ENCODE measurements around the gene RPL10. TPM values are rescaled to one million over a fixed set of nuclear protein-coding genes. Genes with fewer than 3 reads are reported as not detected.

The RPL10 gene
- total and polyA plus RNA-seq, 2 experiments from 2014 or later = 1,000 to 2,299 TPM

DNA sequence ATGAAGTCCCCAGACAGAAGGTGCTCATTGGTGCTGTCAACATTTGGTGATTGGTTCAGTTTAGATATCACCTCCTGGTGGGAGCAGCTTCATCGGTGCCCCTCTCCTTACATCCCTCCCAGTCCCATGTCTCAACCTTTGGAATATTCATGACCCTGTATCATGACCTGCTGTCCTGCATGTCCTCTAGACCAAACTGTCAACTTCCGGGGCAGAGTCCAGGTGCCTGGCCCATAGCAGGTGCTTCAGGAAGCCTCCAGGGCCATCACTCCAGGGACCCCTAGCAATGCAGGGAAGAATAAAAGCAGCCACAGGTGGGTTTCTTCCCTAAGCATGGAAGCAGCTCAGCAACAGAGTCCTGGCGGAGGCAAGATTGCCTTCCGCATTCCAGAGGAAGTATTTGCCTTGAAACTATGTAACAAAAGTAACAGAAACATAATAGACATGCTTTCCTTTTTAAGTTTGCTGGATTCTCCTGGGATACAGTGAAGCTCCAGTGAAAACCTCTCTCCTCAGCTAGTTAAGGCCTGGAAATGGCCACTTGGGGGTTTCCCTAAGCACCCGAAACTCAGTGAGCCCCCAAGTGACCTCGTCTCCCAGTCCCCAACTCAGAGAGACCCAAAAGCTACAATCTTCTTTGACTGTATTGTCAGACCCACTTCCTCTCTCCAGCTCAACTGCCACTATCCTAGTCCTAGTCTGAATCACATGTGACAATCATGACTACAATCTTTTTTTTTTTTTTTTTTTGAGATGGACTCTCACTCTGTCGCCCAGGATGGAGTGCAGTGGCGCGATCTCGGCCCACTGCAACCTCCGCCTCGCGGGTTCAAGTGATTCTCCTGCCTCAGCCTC is 29.0 kb downstream of the RPL10 start:
- H3K4me3 ChIP-seq = no peak overlapping the region
- no peaks in the 10 kb centered on the region for H3K36me3 ChIP-seq
- no peak overlapping the region for H3K27ac ChIP-seq
- no peaks in the 10 kb centered on the region for H3K9me3 ChIP-seq (ENCODE audit: low read depth)
- no peaks in the 10 kb centered on the region for H3K4me1 ChIP-seq (ENCODE audit: low read depth)
- TF ChIP-seq, protein P1, sequence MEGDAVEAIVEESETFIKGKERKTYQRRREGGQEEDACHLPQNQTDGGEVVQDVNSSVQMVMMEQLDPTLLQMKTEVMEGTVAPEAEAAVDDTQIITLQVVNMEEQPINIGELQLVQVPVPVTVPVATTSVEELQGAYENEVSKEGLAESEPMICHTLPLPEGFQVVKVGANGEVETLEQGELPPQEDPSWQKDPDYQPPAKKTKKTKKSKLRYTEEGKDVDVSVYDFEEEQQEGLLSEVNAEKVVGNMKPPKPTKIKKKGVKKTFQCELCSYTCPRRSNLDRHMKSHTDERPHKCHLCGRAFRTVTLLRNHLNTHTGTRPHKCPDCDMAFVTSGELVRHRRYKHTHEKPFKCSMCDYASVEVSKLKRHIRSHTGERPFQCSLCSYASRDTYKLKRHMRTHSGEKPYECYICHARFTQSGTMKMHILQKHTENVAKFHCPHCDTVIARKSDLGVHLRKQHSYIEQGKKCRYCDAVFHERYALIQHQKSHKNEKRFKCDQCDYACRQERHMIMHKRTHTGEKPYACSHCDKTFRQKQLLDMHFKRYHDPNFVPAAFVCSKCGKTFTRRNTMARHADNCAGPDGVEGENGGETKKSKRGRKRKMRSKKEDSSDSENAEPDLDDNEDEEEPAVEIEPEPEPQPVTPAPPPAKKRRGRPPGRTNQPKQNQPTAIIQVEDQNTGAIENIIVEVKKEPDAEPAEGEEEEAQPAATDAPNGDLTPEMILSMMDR (IDR thresholded peaks at IDR 0.05; ENCODE audit: low read depth, low read length) = no peak
- no peaks in the 10 kb centered on the region for H3K27me3 ChIP-seq
- no peak for DNase-seq (ENCODE audit: low read depth in 1 of 2, low spot score in 1 of 2)

DNA sequence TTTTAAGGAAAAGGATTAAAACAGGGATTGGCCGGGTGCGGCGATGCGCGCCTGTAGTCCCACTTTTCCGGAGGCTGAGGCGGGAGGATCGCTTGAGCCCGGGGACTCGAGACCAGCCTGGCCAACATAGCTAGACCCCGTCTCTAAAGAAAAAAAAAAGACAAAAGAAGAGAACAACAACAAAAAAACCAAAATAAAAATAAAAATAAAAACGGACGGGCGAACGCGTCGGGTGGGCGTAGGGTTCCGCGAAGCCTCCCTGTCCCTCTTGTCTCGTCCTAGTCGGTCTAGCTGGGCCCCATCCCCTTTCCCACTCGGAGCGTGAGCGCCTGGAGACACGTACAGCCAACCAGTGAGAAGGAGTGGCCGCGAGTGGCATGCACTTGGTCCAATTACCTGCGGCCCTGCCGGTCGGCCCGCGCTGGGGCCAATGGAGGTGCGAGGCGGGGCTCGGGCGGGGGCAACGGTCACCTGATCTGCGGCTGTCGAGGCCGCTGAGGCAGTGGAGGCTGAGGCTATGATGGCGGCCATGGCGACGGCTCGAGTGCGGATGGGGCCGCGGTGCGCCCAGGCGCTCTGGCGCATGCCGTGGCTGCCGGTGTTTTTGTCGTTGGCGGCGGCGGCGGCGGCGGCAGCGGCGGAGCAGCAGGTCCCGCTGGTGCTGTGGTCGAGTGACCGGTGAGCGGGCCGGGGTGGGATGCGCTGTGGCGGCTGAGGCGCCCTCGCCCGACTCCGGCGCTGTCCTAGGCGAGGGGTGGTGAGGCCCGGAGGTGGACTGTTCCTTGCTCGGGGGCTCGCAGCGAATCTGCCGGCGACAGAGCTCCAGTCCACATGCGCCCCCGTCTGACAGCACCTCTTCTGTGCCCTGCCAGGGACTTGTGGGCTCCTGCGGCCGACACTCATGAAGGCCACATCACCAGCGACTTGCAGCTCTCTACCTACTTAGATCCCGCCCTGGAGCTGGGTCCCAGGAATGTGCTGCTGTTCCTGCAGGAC is 30.3 kb downstream of the RPL10 start, which contains the start of gene ATP6AP1:
TSS of gene ATP6AP1 (plus strand) at position 502 of the 996 bp plus-strand sequence. CDS start at position 518, 16 bp downstream.
- DNase-seq (ENCODE audit: low read depth in 1 of 2, low spot score in 1 of 2) = peak; percentile 91 to 96
- TF ChIP-seq, protein P1 (IDR thresholded peaks at IDR 0.05; ENCODE audit: low read depth, low read length) = no peak

DNA sequence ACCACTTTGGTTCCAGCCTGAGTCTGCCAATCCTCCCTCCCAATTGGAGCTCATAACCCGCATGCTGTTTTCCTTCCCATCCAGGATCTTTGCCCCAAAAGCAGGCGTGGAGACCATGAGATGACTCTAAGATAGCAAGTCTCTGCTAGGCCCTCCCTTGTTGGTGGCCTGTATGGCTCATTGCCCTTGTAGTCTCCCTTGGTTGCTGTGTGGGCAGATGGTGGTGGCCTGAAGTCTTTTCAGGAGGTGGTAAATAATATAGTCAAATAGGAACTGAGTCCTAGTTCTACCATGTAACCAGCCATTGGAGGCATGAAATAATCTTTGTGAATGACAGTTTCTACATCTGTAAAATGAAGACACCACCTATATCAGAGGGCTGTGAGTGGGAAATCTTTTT is 31.5 kb downstream of the RPL10 start:
- no peak for DNase-seq (ENCODE audit: low read depth in 1 of 2, low spot score in 1 of 2)
- Histone ChIP-seq H3K4me3 (peak overlapping the region; percentile 66), H3K27me3 (no peaks in the 10 kb centered on the region), H3K9me3 (ENCODE audit: low read depth) (no peaks in the 10 kb centered on the region), H3K36me3 (no peaks in the 10 kb centered on the region), H3K27ac (no peak overlapping the region), H3K4me1 (ENCODE audit: low read depth) (no peaks in the 10 kb centered on the region)
- TF ChIP-seq, protein P1 (IDR thresholded peaks at IDR 0.05; ENCODE audit: low read depth, low read length) = no peak

More for the DNA sequence above, 30.3 kb downstream of the RPL10 start, which contains the start of gene ATP6AP1:
- Histone ChIP-seq H3K36me3 (no peaks in the 10 kb centered on the region), H3K4me1 (ENCODE audit: low read depth) (no peaks in the 10 kb centered on the region), H3K9me3 (ENCODE audit: low read depth) (no peaks in the 10 kb centered on the region), H3K4me3 (peak within 1 kb of the TSS; percentile 66), H3K27ac (peak within 1 kb of the TSS; percentile 66), H3K27me3 (no peaks in the 10 kb centered on the region)

DNA sequence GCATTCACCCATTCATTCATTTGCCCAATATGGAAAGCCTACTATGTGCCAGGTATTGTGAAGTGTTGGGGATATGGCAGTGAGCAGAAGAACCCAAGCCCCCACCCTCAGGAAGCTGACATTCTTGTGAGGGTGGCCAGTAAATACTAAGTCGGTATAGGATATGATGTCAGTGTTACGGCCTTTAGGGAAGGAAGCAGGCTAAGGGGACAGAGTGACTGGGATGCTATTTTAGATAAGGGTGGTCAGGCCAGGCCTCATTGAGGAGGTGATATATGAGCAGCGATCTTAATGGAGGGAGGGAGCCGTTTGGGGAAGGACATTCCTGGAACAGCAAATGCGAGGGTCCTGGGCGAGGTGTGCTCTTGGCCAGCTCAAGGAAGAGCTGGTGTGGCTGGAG is 32.3 kb downstream of the RPL10 start:
- H3K36me3 ChIP-seq = no peaks in the 10 kb centered on the region

DNA sequence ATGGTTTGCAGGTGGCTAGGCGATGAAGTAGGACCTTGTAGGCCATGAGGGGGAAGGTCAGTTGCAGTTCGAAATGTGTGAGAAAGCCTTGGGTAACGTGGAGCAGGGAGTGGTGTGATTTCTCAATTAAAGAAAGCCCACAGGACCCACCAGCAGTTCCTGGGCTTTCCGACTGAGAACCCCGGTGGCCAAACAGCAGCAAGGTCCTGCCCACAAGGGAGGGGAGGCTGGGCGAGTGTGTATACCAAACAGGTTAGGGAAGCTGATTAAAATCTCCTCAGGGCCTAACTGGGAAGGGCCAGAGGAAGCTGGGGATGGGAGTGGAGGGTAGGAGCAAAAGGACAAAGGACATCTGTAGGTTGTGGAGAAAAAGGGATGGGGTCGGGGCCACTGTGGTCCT is 32.7 kb downstream of the RPL10 start:
- no peak overlapping the region for H3K4me3 ChIP-seq
- H3K36me3 ChIP-seq = no peaks in the 10 kb centered on the region
- no peaks in the 10 kb centered on the region for H3K4me1 ChIP-seq (ENCODE audit: low read depth)
- TF ChIP-seq, protein P1 (IDR thresholded peaks at IDR 0.05; ENCODE audit: low read depth, low read length) = no peak
- no peak overlapping the region for H3K27ac ChIP-seq
- DNase-seq (ENCODE audit: low read depth in 1 of 2, low spot score in 1 of 2) = no peak
- no peaks in the 10 kb centered on the region for H3K9me3 ChIP-seq (ENCODE audit: low read depth)
- no peaks in the 10 kb centered on the region for H3K27me3 ChIP-seq

More for the DNA sequence above, 32.3 kb downstream of the RPL10 start:
- Histone ChIP-seq H3K4me3 (no peak overlapping the region), H3K4me1 (ENCODE audit: low read depth) (no peaks in the 10 kb centered on the region), H3K27ac (no peak overlapping the region), H3K27me3 (no peaks in the 10 kb centered on the region), H3K9me3 (ENCODE audit: low read depth) (no peaks in the 10 kb centered on the region)
- DNase-seq (ENCODE audit: low read depth in 1 of 2, low spot score in 1 of 2) = no peak
- TF ChIP-seq, protein P1 (IDR thresholded peaks at IDR 0.05; ENCODE audit: low read depth, low read length) = no peak

Measured in cardiac muscle cell (in vitro differentiated cells and primary cell).